A549 (cell line): ENCODE results near the gene MKNK2. TPM values are rescaled to one million over a fixed set of nuclear protein-coding genes. Genes with fewer than 3 reads are reported as not detected.

Source experiments
- ATAC-seq, 2 experiments: fragments of 200-7000 bp in 1 of 2; fragments of >200 bp in 1 of 2; cut with Nextera tagmentation in 1 of 2; cut with Tn5 transposase in 1 of 2; 3 replicates each; pipeline versions ENCODE4 v1.8.0 to v1.9.1; 2018 to 2020; ENCODE audit warnings: mild to moderate bottlenecking in 1 of 2, moderate library complexity in 1 of 2
- CTCF ChIA-PET: fragments of 300-600 bp; sonication (Branson Sonifier 250); formaldehyde crosslinking; extraction: SDS; loops from one replicate; lab custom pipeline; 2021; ENCODE audit warnings: antibody characterized with exemption, inconsistent platforms; lab: Yijun Ruan, JAX
- POLR2A ChIA-PET: fragments of 350-600 bp; formaldehyde crosslinking; extraction: SDS; loops from one replicate; lab custom pipeline; 2021; ENCODE audit warnings: antibody characterized with exemption, inconsistent platforms; lab: Yijun Ruan, JAX
- DNase-seq, 2 experiments: peaks; one replicate each; pipeline versions ENCODE4 v3.0.0 to v3.0.0-alpha.2; 2011 to 2016; ENCODE audit warnings: low read depth in 1 of 2, low spot score in 1 of 2
- FAIRE-seq: peaks from 2 replicates; lab custom pipeline; 2011; peaks lifted over from hg19 to GRCh38; lab: Jason Lieb, UNC
- H3K27ac ChIP-seq, 2 experiments: fragments of >200 bp; sonication (Bioruptor Twin); formaldehyde crosslinking; 3 replicates each; pipeline ENCODE4 v1.5.1; 2016 to 2017
- H3K4me1 ChIP-seq: fragments of >200 bp; sonication (Bioruptor Twin); formaldehyde crosslinking; 3 replicates; pipeline ENCODE4 v1.6.1; 2016
- H3K4me2 ChIP-seq: fragments of >200 bp; sonication (Bioruptor Twin); formaldehyde crosslinking; 3 replicates; pipeline ENCODE4 v1.6.1; 2016
- H3K4me3 ChIP-seq: fragments of >200 bp; sonication (Bioruptor Twin); formaldehyde crosslinking; 3 replicates; pipeline ENCODE4 v1.5.1; 2016
- H3K9me3 ChIP-seq: fragments of >200 bp; sonication (Bioruptor Twin); formaldehyde crosslinking; 3 replicates; pipeline ENCODE4 v1.6.1; 2016
- ATOH8 ChIP-seq: fragments of 250-450 bp; sonication (Bioruptor Pico); IDR thresholded peaks from 2 replicates; pipeline ENCODE4 v1.5.0; 2020; ENCODE audit warnings: low read depth, mild to moderate bottlenecking, moderate library complexity
- CBX2 ChIP-seq: fragments of 200-600 bp; sonication (generic); IDR thresholded peaks from 2 replicates; pipeline ENCODE4 v1.6.1; 2016; ENCODE audit warnings: low read depth, mild to moderate bottlenecking, borderline replicate concordance
- CHD4 ChIP-seq: fragments of 200-600 bp; sonication (generic); IDR thresholded peaks from 2 replicates; pipeline ENCODE4 v1.6.1; 2016; ENCODE audit warnings: antibody characterized with exemption, mild to moderate bottlenecking, borderline replicate concordance
- E2F6 ChIP-seq: IDR thresholded peaks from 2 replicates; pipeline ENCODE4 v1.6.1; 2012; ENCODE audit warnings: low read depth, borderline replicate concordance
- EHF ChIP-seq: fragments of 250-450 bp; sonication (Bioruptor Pico); IDR thresholded peaks from 2 replicates; pipeline ENCODE4 v1.5.0; 2020; ENCODE audit warnings: mild to moderate bottlenecking
- EHMT2 ChIP-seq: fragments of 200-600 bp; sonication (generic); IDR thresholded peaks from 2 replicates; pipeline ENCODE4 v1.6.1; 2016; ENCODE audit warnings: antibody characterized with exemption, low read depth, mild to moderate bottlenecking, moderate library complexity
- FOSL2 ChIP-seq, 2 experiments: fragments of 450-650 bp in 1 of 2; fragments of >200 bp in 1 of 2; sonication (Bioruptor Twin) in 1 of 2; formaldehyde crosslinking; IDR thresholded peaks; 2 replicates each; pipeline versions ENCODE4 v1.5.0 to v1.6.1; 2016 to 2020; ENCODE audit warnings: mild to moderate bottlenecking in 1 of 2, moderate library complexity in 1 of 2
- FOXS1 ChIP-seq: fragments of 250-450 bp; sonication (Bioruptor Pico); IDR thresholded peaks from 2 replicates; pipeline ENCODE4 v1.5.0; 2020; ENCODE audit warnings: mild to moderate bottlenecking, moderate library complexity
- HDAC2 ChIP-seq: fragments of 200-600 bp; sonication (generic); IDR thresholded peaks from 2 replicates; pipeline ENCODE4 v1.6.1; 2016
- HOXB5 ChIP-seq: fragments of 250-450 bp; sonication (Bioruptor Pico); IDR thresholded peaks from 2 replicates; pipeline ENCODE4 v1.5.0; 2020; ENCODE audit warnings: mild to moderate bottlenecking, moderate library complexity
- JUN ChIP-seq, 2 experiments: fragments of >200 bp; sonication (Bioruptor Twin); formaldehyde crosslinking; IDR thresholded peaks; 2 replicates in 1 of 2; 3 replicates in 1 of 2; pipeline ENCODE4 v1.6.1; 2016 to 2017
- KDM5A ChIP-seq: fragments of 200-600 bp; sonication (generic); IDR thresholded peaks from 2 replicates; pipeline ENCODE4 v1.6.1; 2016; ENCODE audit warnings: antibody characterized with exemption, mild to moderate bottlenecking
- MAX ChIP-seq: IDR thresholded peaks from 2 replicates; pipeline ENCODE4 v1.6.1; 2012
- NPAS2 ChIP-seq: fragments of 250-450 bp; sonication (Bioruptor Pico); IDR thresholded peaks from 2 replicates; pipeline ENCODE4 v1.8.0; 2022; ENCODE audit warnings: mild to moderate bottlenecking, moderate library complexity, borderline replicate concordance
- POLR2A ChIP-seq: IDR thresholded peaks from 2 replicates; pipeline ENCODE4 v1.6.1; 2012; ENCODE audit warnings: mild to moderate bottlenecking, low read length
- POLR2AphosphoS2 ChIP-seq: conservative IDR thresholded peaks from 2 replicates; pipeline ENCODE4 v1.6.1; 2012; ENCODE audit warnings: low read length, improper control_type of control experiment, inconsistent platforms
- RCOR1 ChIP-seq: fragments of 150-350 bp; IDR thresholded peaks from 2 replicates; pipeline ENCODE4 v1.6.1; 2014; ENCODE audit warnings: antibody characterized with exemption, low read length, low read depth
- REST ChIP-seq: fragments of 200-600 bp; sonication (generic); IDR thresholded peaks from 2 replicates; pipeline ENCODE4 v1.6.1; 2016; ENCODE audit warnings: antibody characterized with exemption, mild to moderate bottlenecking, moderate library complexity
- RFX5 ChIP-seq: fragments of 450-650 bp; IDR thresholded peaks from 2 replicates; pipeline ENCODE4 v1.7.1; 2014; ENCODE audit warnings: antibody characterized with exemption, mild to moderate bottlenecking, moderate library complexity
- SMC3 ChIP-seq: fragments of >200 bp; sonication (Bioruptor Twin); formaldehyde crosslinking; IDR thresholded peaks from 3 replicates; pipeline ENCODE4 v1.6.1; 2018; ENCODE audit warnings: inconsistent platforms
- TP53 ChIP-seq: fragments of 250-450 bp; sonication (Bioruptor Pico); IDR thresholded peaks from 2 replicates; pipeline ENCODE4 v1.5.0; 2021; ENCODE audit warnings: mild to moderate bottlenecking, moderate library complexity
- ZC3H11A ChIP-seq: fragments of 450-650 bp; IDR thresholded peaks from 2 replicates; pipeline ENCODE4 v1.6.1; 2014; ENCODE audit warnings: antibody characterized with exemption, mild to moderate bottlenecking
- WGBS: methylation state at CpG from one replicate; pipeline ENCODE4 v1.1.6; 2017; ENCODE audit errors: missing lambda C conversion rate; 5-methylcytosine and 5-hydroxymethylcytosine counted together
- polyA plus RNA-seq, 4 experiments: library from polyadenylated mRNA; depleted of rRNA in 3 of 4; stranded (reverse); fragments of >200 nt; fragmentation: RNase III in 1 of 4; extraction: RNeasy Plus Mini Kit Qiagen cat#74134 plus additional on column Dnase treatment in 1 of 4; gene quantifications; 2 replicates in 3 of 4; 3 replicates in 1 of 4; pipeline ENCODE4 v1.2.3, GENCODE V29; 2011 to 2017

The MKNK2 gene
- polyA plus RNA-seq, 2 of the 4 experiments (the other 2 are of a cell fraction) = 48.3 to 56.7 TPM

GRCh38 chr19:2039959-2040646 is 10.9 kb downstream of the MKNK2 start:
- ChIA-PET POLR2A (no interaction called here), CTCF (interaction anchor here (1.5 to 7.0 kb wide), 3 partner anchors 9 to 30 kb away, joined by 4 to 54 read pairs (median 14); no protein-coding TSS in a partner anchor)
- Histone ChIP-seq H3K9me3 (peaks cover 9% of the 10 kb centered on the region), H3K4me3 (no peak overlapping the region), H3K4me1 (peaks cover 52% of the 10 kb centered on the region), H3K27ac (peak overlapping the region; percentile 83 to 98; a peak in 4 of 6 replicates), H3K4me2 (peak overlapping the region; percentile 95; the same call in 1 of the 3 replicates)
- no peak for ATAC-seq
- WGBS = 91% methylated on average over 4 of the region's 20 CpGs
- DNase-seq = no peak
- FAIRE-seq = no peak
- no peak for TF ChIP-seq TP53 (CRISPR knock-in tag)
- no peak for TF ChIP-seq REST
- no peak for TF ChIP-seq FOXS1
- no peak for TF ChIP-seq ATOH8
- no peak for TF ChIP-seq POLR2AphosphoS2
- TF ChIP-seq HOXB5 (CRISPR knock-in tag) = no peak
- no peak for TF ChIP-seq EHF
- TF ChIP-seq HDAC2 = no peak
- no peak for TF ChIP-seq EHMT2

- no peak for ATAC-seq
- no peak overlapping the region for H3K4me3 ChIP-seq
- POLR2A ChIA-PET = no interaction called here
- no peak for FAIRE-seq
- no peak for DNase-seq
- no peak for TF ChIP-seq E2F6
- no peak for TF ChIP-seq MAX
- TF ChIP-seq, all 56 proteins: peak for 0
- peak overlapping the region in 1 of 2 experiments; percentile 98; a peak in 3 of 6 replicates for H3K27ac ChIP-seq
- CTCF ChIA-PET = interaction anchor here (0.8 to 7.0 kb wide), 4 partner anchors 9 to 111 kb away, joined by 3 to 54 read pairs (median 9); no protein-coding TSS in a partner anchor
- WGBS = 90% methylated on average over 23 of the region's 30 CpGs
- H3K9me3 ChIP-seq = peaks cover 9% of the 10 kb centered on the region
- H3K4me2 ChIP-seq = no peak overlapping the region
- H3K4me1 ChIP-seq = peaks cover 44% of the 10 kb centered on the region
Observed at GRCh38 chr19:2039089-2039958, 11.7 kb downstream of the MKNK2 start.

GRCh38 chr19:2038284-2039088 is 12.6 kb downstream of the MKNK2 start:
- no peak for FAIRE-seq
- Histone ChIP-seq H3K27ac (no peak overlapping the region), H3K4me3 (no peak overlapping the region), H3K4me1 (peaks cover 37% of the 10 kb centered on the region), H3K9me3 (peaks cover 9% of the 10 kb centered on the region), H3K4me2 (no peak overlapping the region)
- ChIA-PET POLR2A (no interaction called here), CTCF (interaction anchor here (0.8 to 7.0 kb wide), 4 partner anchors 10 to 110 kb away, joined by 3 to 54 read pairs (median 9); no protein-coding TSS in a partner anchor)
- WGBS = 92% methylated on average over 27 of the region's 44 CpGs
- no peak for ATAC-seq
- no peak for DNase-seq
- no peak for TF ChIP-seq JUN (IDR thresholded peaks at IDR 0.05)
- TF ChIP-seq EHF = no peak
- TF ChIP-seq POLR2A = no peak
- no peak for TF ChIP-seq E2F6
- no peak for TF ChIP-seq KDM5A
- TF ChIP-seq SMC3 = no peak
- no peak for TF ChIP-seq RFX5
- TF ChIP-seq ATOH8 = no peak
- TF ChIP-seq ZC3H11A = no peak
- no peak for TF ChIP-seq FOSL2 (IDR thresholded peaks at IDR 0.05)
- TF ChIP-seq FOSL2 (CRISPR knock-in tag; IDR thresholded peaks at IDR 0.05) = no peak
- TF ChIP-seq RCOR1 = no peak
- no peak for TF ChIP-seq NPAS2 (CRISPR knock-in tag)
- TF ChIP-seq CBX2 = no peak
- TF ChIP-seq CHD4 = no peak
